ENCODE measurements around the gene ANKMY1. TPM values are rescaled to one million over a fixed set of nuclear protein-coding genes. Genes with fewer than 3 reads are reported as not detected.

The ANKMY1 gene
- polyA plus RNA-seq, 1 experiment = 6.8 TPM

DNA sequence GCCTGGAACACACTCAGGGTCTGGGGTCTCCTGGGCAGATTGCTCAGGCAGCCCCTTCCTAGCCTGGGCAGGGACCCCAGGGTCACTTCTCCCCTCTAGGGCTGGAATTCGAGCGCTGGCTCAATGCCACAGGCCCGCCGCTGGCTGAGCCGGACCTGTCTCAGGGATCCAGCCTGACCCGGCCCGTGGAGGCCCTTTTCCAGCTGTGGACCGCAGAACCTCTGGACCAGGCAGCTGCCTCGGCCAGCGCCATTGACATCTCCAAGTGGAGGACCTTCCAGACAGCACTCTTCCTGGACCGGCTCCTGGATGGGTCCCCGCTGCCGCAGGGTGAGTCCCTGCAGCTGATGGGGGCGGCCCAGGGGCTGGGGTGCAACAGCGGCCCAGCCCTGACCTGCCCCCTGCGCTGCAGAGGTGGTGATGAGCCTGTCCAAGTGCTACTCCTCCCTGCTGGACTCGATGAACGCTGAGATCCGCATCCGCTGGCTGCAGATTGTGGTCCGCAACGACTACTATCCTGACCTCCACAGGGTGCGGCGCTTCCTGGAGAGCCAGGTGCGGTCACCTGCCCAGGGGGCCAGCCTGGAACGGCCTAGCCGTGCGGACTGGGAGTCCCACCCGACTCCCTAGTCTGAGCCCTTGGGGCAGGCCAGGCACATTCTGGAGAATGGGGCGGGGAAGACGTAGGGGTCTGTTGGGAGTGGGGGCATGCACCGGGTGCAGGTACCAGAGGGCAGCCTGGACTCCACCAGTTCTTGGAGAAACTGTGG, 18.8 kb upstream of the ANKMY1 start:
- POLR2A ChIA-PET = no interaction called here
- DNase-seq (ENCODE audit: low read depth) = no peak
- TF ChIP-seq, protein P1, sequence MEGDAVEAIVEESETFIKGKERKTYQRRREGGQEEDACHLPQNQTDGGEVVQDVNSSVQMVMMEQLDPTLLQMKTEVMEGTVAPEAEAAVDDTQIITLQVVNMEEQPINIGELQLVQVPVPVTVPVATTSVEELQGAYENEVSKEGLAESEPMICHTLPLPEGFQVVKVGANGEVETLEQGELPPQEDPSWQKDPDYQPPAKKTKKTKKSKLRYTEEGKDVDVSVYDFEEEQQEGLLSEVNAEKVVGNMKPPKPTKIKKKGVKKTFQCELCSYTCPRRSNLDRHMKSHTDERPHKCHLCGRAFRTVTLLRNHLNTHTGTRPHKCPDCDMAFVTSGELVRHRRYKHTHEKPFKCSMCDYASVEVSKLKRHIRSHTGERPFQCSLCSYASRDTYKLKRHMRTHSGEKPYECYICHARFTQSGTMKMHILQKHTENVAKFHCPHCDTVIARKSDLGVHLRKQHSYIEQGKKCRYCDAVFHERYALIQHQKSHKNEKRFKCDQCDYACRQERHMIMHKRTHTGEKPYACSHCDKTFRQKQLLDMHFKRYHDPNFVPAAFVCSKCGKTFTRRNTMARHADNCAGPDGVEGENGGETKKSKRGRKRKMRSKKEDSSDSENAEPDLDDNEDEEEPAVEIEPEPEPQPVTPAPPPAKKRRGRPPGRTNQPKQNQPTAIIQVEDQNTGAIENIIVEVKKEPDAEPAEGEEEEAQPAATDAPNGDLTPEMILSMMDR (IDR thresholded peaks at IDR 0.05; ENCODE audit: insufficient read depth, low read depth, low read length) = no peak
- Histone ChIP-seq H3K36me3 (ENCODE audit: control insufficient read depth, insufficient read depth, low read length) (peaks cover 30% of the 10 kb centered on the region), H3K27me3 (ENCODE audit: control insufficient read depth, insufficient read depth, low read length) (no peaks in the 10 kb centered on the region), H3K4me3 (ENCODE audit: low read depth, low read length) (no peak overlapping the region)
- CTCF ChIA-PET = no interaction called here

- TF ChIP-seq, protein P1 (IDR thresholded peaks at IDR 0.05; ENCODE audit: insufficient read depth, low read depth, low read length) = no peak
- H3K36me3 ChIP-seq (ENCODE audit: control insufficient read depth, insufficient read depth, low read length) = peaks cover 30% of the 10 kb centered on the region
- no peaks in the 10 kb centered on the region for H3K27me3 ChIP-seq (ENCODE audit: control insufficient read depth, insufficient read depth, low read length)
- H3K4me3 ChIP-seq (ENCODE audit: low read depth, low read length) = no peak overlapping the region
- ChIA-PET CTCF (no interaction called here), POLR2A (no interaction called here)
- DNase-seq (ENCODE audit: low read depth) = no peak
These were observed 18.2 kb upstream of the ANKMY1 start for GRCh38 chr2:240576036-240576435.

DNA sequence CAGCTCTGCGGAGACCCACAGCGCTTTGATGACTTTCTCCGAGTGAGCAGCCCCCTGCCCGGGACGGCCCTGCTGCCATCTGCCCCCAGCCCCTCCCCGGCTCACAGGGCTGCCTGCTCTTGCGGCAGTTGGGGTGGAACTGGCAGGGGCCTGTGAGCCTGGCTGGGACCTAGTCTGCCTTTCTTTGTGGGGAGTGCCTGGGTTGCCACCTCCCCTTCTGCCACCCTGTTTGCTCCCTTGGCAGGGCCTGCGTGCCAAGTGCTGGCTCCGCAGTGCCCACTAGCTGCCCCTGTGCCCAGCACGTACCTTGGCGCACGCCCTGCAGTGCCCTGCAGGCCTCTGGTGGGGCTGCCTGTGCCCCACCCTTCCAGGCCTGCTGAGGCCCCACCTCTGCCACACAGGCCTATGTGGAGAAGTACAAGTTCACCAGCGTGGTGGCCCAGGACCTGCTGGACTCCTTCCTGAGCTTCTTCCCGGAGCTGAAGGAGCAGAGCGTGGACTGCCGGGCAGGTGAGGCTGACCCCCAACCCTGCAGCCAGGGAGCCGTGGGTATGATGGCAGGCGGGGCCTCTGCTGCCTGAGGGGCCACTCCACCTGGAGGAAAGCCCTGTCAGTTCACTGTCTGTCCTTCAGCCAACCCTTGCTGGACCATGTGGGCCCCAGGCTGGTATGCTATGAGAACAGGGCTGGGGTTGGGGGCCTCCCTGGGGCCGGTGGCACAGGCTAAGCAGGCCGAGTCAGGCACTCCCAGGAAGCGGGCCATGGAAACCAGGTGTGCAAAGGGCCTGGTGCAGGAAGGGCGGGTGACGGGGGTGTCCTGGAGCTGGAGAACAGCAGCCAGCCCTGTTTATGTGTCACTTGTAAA, 17.5 kb upstream of the ANKMY1 start:
- ChIA-PET POLR2A (no interaction called here), CTCF (no interaction called here)
- DNase-seq (ENCODE audit: low read depth) = no peak

DNA sequence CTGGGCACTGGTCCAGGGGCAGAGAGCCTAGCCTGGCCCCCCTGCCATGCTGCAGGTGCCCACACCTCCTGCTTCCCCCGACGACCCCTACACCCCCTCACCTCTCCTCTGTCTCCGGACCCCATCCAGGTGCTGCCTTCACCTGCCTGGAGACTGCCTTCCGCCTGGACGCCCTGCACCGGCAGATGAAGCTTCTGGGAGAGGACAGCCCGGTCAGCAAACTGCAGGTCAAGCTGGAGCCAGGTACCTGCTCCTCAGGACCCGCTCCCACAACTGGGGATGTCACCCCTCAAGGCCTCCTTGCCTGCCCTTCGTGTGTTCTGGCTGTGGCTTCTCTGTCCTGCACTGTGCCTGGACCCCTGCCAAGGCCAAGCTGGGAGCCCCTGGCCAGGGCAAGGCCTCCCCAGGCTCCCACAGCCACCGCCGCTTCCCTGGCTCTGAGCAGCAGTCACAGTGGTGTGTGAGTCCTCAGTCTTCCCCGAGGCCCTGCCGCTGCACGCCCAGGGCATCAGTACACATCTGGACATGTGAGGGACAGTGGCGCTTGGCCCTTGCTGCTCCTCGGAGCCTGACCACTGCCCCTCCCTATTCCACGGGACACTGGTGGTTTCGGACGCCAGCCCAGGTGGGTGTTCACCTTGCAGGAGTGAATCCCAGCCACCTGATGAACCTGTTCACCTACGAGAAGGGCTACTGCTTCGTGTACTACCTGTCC, 16.8 kb upstream of the ANKMY1 start:
- ChIA-PET CTCF (interaction anchor here (1.1 kb wide), 1 partner anchor 11 kb away, joined by 3 read pairs; no protein-coding TSS in a partner anchor), POLR2A (no interaction called here)
- Histone ChIP-seq H3K4me3 (ENCODE audit: low read depth, low read length) (no peak overlapping the region), H3K27me3 (ENCODE audit: control insufficient read depth, insufficient read depth, low read length) (no peaks in the 10 kb centered on the region), H3K36me3 (ENCODE audit: control insufficient read depth, insufficient read depth, low read length) (peaks cover 30% of the 10 kb centered on the region)
- TF ChIP-seq, protein P1 (IDR thresholded peaks at IDR 0.05; ENCODE audit: insufficient read depth, low read depth, low read length) = no peak
- no peak for DNase-seq (ENCODE audit: low read depth)

More for the DNA sequence above, 17.5 kb upstream of the ANKMY1 start:
- Histone ChIP-seq H3K4me3 (ENCODE audit: low read depth, low read length) (no peak overlapping the region), H3K36me3 (ENCODE audit: control insufficient read depth, insufficient read depth, low read length) (peaks cover 30% of the 10 kb centered on the region), H3K27me3 (ENCODE audit: control insufficient read depth, insufficient read depth, low read length) (no peaks in the 10 kb centered on the region)
- TF ChIP-seq, protein P1 (IDR thresholded peaks at IDR 0.05; ENCODE audit: insufficient read depth, low read depth, low read length) = no peak

All from BJ (cell line).